Uterus (tissue), 4 donors: ENCODE results near the gene FAM72D. TPM values are rescaled to one million over a fixed set of nuclear protein-coding genes. Genes with fewer than 3 reads are reported as not detected.
"Not testable (repeated sequence)": the region's sequence is repeated elsewhere in the genome, so short reads cannot be mapped to it uniquely, and the experiment has no call there.

ENCODE experiments used
- DNase-seq, 2 donors: peaks; one replicate each; pipeline ENCODE4 v3.0.0-alpha.2; 2019 to 2020
- H3K27ac ChIP-seq, 2 donors: fragments of 200-600 bp; sonication (generic); 1 replicate in 1 of 2; 2 replicates in 1 of 2; pipeline ENCODE4 v1.5.1; 2016 to 2018
- H3K27me3 ChIP-seq, 2 donors: fragments of 200-600 bp; sonication (generic); one replicate each; pipeline ENCODE4 v1.5.1; 2018 to 2019; ENCODE audit warnings: control low read depth in 1 of 2
- H3K36me3 ChIP-seq, 2 donors: fragments of 200-600 bp; sonication (generic); one replicate each; pipeline ENCODE4 v1.5.1; 2019; ENCODE audit warnings: control low read depth in 1 of 2
- H3K4me1 ChIP-seq, 2 donors: fragments of 200-600 bp; sonication (generic); one replicate each; pipeline ENCODE4 v1.5.1; 2018 to 2019; ENCODE audit warnings: control low read depth in 1 of 2
- H3K4me3 ChIP-seq, 2 donors: fragments of 200-600 bp; sonication (generic); 1 replicate in 1 of 2; 2 replicates in 1 of 2; pipeline ENCODE4 v1.5.1; 2018 to 2019; ENCODE audit warnings: mild to moderate bottlenecking in 1 of 2
- H3K9me3 ChIP-seq, 2 donors: fragments of 200-600 bp; sonication (generic); one replicate each; pipeline ENCODE4 v1.5.1; 2019; ENCODE audit warnings: control low read depth in 1 of 2
- intact Hi-C: fragments of 100-400 bp; cut with DNase I; formaldehyde crosslinking; loops from one replicate; pipeline ENCODE4 v1.15.1; 2023; ENCODE audit warnings: low total_unique reads
- total RNA-seq, 4 donors: library from RNA; depleted of rRNA in 3 of 4; stranded (reverse); fragments of >200 nt in 3 of 4; gene quantifications; one replicate each; pipeline versions ENCODE4 v1.1.0 to v1.2.4, GENCODE V29; 2014 to 2023
- donor health status: DM: yes; HTN: yes; CAD: no.

FAM72D gene
- total RNA-seq, 4 donors from 2014 or later, result 0.52 to 1.9 TPM; not detected in 2

DNA sequence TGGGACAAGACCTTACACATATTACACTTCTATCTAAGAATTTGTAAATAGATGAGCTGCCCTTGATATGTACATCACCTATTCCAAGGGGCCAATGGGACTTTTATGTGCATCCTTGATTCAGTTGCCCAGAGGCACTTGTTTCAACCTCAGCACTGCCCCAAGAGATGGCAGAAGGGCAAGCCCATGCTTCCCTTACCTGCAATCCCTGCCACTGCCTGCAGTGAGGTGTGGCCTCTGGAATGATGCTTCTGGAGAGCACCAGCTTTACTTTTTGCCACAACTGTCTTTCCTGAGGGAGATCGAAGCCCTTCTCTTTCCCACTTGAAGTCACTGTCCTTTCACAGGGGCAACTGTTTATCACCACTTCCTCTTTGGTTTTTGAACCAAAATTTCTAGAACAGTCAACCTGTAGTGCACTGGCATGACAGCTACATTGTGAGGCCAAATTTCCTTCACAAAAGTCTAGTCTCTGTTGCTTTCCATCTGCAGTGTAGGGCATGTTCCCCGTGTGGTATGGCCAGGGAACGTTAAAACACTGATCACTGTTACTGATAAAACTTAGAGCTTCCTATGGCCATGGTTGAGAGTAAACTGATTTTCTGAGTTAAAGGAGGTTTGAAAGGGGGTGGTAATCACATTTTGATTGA is 48.6 kb downstream of the FAM72D start:
- DNase-seq, H3K9me3 ChIP-seq, H3K27ac ChIP-seq, H3K4me3 ChIP-seq, H3K36me3 ChIP-seq, intact Hi-C loops, H3K4me1 ChIP-seq, H3K27me3 ChIP-seq: not testable (repeated sequence)

DNA sequence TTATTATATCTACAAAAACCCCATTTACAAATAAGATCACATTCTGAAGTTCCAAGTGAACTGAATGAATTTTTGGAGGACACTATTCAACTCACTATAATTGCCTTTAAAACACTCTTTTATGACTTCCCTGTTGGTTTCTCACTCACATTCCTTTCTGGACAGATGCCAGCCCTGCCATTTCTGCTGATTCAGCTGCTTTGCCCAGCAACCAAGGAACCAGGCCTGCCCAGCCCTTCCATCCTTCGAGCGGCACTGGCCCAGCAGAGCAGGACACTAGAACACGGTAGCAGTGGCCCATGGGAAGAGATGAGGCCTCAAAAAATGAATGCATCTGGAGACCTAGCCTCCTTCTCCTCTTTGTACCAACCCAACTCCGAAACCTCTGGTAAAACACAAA is 50.5 kb downstream of the FAM72D start:
- H3K27ac ChIP-seq, H3K9me3 ChIP-seq, DNase-seq, H3K36me3 ChIP-seq, H3K27me3 ChIP-seq, intact Hi-C loops, H3K4me1 ChIP-seq, H3K4me3 ChIP-seq: not testable (repeated sequence)

DNA sequence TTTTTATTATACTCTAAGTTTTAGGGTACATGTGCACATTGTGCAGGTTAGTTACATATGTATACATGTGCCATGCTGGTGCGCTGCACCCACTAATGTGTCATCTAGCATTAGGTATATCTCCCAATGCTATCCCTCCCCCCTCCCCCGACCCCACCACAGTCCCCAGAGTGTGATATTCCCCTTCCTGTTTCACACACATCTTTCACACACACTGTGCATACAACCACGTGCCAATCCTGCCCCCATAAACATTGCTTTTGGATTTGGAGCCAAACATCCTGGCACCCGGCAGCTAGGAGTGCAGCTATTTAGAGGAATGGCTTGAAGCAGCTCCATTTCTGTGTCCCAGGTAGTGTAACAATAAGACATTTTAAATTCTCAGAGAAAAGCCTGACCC is 51.4 kb downstream of the FAM72D start:
- H3K27me3 ChIP-seq, H3K36me3 ChIP-seq, H3K4me1 ChIP-seq, intact Hi-C loops, H3K27ac ChIP-seq, DNase-seq, H3K4me3 ChIP-seq, H3K9me3 ChIP-seq: not testable (repeated sequence)

DNA sequence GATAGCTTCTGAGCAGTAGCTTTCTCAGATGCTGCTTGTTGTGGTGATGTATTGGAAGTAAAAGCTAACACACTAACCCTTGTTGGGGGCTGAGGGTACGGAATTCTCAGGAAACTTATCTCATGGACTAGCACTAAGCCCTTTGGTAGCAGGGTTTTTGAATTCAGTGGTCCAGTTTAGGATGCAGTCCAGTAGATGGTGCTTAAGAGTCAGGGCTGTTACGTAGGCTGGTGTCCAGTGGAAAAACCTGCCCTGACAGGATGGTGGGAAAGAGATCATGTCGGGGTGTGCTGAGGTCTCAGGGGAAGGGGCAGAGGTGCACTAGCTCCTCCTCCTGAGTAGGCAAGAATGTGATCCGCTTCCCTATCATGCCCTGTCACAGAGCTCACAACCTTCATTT is 59.6 kb downstream of the FAM72D start:
- H3K4me1 ChIP-seq, DNase-seq, intact Hi-C loops, H3K9me3 ChIP-seq, H3K4me3 ChIP-seq, H3K36me3 ChIP-seq, H3K27ac ChIP-seq, H3K27me3 ChIP-seq: not testable (repeated sequence)

- H3K27me3 ChIP-seq, H3K4me3 ChIP-seq, DNase-seq, H3K9me3 ChIP-seq, intact Hi-C loops, H3K4me1 ChIP-seq, H3K27ac ChIP-seq, H3K36me3 ChIP-seq: not testable (repeated sequence)
Observed at GRCh38 chr1:145155873-145156272, 60.1 kb downstream of the FAM72D start.

DNA sequence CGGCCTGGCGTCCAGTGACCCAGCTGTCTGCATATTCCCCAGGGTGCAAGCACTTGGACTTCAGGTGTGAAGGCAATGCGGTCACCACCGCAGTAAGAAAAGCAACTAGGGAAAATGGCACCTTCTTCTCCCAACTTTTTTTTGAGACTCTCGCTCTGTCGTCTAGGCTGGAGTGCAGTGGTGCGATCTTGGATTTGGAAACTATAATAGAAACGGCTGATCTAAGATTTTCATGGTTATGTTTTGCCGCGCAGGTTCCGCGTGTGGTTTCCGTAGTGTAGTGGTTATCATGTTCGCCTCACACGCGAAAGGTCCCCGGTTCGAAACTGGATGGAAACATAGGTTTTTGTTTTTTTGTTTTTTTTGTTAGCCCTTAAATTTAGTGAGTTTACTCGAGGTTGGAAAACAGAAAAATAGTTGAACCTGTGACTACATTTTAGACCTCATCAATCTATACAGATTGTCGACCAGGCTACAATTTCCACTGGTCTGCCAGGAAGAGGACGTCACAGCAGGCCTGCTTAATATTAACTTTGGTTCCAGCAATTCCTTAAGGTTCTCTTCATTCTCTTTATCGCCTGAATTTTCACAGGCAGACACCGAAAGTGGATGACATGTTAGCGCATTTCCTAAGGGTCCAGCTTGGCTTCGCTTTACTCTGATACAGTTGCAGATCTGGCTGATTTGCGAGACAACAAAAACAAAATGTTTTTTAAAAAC is 61.3 kb downstream of the FAM72D start:
- H3K36me3 ChIP-seq, H3K4me1 ChIP-seq, H3K27ac ChIP-seq, intact Hi-C loops, H3K9me3 ChIP-seq, H3K27me3 ChIP-seq: not testable (repeated sequence)
- peak; percentile 24 to 41 for DNase-seq
- peak overlapping the region in 1 of 2 donors; percentile 18 for H3K4me3 ChIP-seq

DNA sequence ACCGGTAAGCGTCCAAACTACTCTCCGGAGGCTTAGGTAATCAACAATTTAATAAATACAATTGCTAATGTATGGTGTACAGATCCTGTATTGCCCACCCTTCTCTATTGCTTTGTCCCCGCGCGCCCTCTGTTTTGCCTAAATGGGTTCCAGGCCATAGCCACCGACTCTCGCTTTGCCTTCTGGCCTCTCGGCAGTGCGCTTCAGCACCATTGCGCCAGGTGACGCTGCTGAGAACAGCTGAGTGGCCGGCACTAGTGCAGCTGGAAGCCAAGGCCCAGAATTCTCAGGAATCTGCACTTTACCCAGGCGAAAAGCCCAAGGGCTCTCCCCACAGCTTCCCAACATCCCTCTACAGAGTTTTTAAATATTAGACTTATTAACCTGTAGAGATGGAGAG is 61.9 kb downstream of the FAM72D start:
- H3K4me1 ChIP-seq, intact Hi-C loops, H3K36me3 ChIP-seq, H3K9me3 ChIP-seq, H3K27ac ChIP-seq, DNase-seq, H3K27me3 ChIP-seq, H3K4me3 ChIP-seq: not testable (repeated sequence)

DNA sequence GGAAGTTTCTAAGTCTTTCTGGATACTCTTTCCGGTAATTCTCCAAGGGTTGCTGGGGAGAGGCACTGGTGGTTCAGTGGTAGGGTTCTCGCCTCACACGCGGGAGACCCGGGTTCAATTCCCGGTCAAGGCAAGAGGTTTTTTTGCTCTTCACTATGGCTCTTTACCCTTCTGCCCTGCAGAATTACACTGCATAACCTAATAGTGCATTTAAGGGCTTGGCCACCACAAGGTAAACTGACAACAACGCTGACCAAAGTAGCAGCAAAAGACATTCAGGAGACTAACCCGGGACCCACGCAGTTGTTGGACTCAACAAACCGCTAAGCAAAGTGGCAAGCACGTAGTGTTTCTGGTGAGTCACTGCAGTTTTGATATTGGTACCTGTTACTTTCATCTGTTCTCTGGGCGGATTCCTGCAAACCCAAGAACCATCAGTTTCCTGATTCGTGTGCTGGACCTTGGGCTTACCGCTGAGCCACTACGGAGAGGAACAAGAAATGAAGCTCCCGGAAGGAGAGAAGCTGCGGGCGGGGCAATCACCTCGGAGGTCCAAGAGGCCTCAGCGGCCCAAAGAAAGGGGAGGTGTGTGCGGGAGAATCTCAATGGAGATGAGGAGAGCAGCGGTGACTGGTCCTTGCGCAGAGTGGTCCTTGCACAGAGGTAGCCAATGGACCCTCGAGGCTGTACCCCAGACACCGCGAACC is 65.4 kb downstream of the FAM72D start:
- H3K9me3 ChIP-seq, H3K27me3 ChIP-seq, H3K36me3 ChIP-seq, intact Hi-C loops, H3K4me1 ChIP-seq, H3K27ac ChIP-seq, DNase-seq, H3K4me3 ChIP-seq: not testable (repeated sequence)

Other genes starting within 250 kb of the FAM72D start
- gene SRGAP2B, start 646 bp upstream of the FAM72D start, total RNA-seq, result 10 to 100 TPM in 3 of 4 donors, 1 to 10 TPM in 1; 3.1 to 51.3 (median 26.9) TPM
- gene PPIAL4D, start 146.2 kb downstream of the FAM72D start, total RNA-seq, result not detected